Hematopoietic multipotent progenitor cell treated with erythropoietin and hydrocortisone succinate and interleukin-3 and kit ligand, for 6 days (in vitro differentiated cells): Measurements from ENCODE around the gene GNRH2.
"Not testable (repeated sequence)": the region's sequence is repeated elsewhere in the genome, so short reads cannot be mapped to it uniquely, and the experiment has no call there.

Source experiments
- DNase-seq: peaks from one replicate; pipeline ENCODE4 v3.0.0-alpha.2; 2015

GNRH2 gene

GRCh38 chr20:3043322-3043721 is at the start of gene GNRH2:
GNRH2 (plus strand) TSS chr20:3043622; CDS start chr20:3044415, 793 bp downstream.
- no peak for DNase-seq

- DNase-seq, result no peak
Measured at GRCh38 chr20:2995796-2996195, 47.6 kb upstream of the GNRH2 start.

GRCh38 chr20:2998728-2999127 is 44.7 kb upstream of the GNRH2 start:
- no peak for DNase-seq

GRCh38 chr20:3000852-3001523 is 42.4 kb upstream of the GNRH2 start:
- DNase-seq, result peak; percentile 92

GRCh38 chr20:3003416-3003815 is 40.0 kb upstream of the GNRH2 start:
- DNase-seq, result no peak

GRCh38 chr20:3010985-3011723 is 32.3 kb upstream of the GNRH2 start:
- DNase-seq, result no peak

GRCh38 chr20:3011752-3012151 is 31.7 kb upstream of the GNRH2 start:
- DNase-seq, result no peak

- no peak for DNase-seq
Measured at GRCh38 chr20:3013771-3014170, 29.7 kb upstream of the GNRH2 start.

GRCh38 chr20:3014179-3014578 is 29.2 kb upstream of the GNRH2 start:
- no peak for DNase-seq

- DNase-seq, result no peak
Measured at GRCh38 chr20:3014662-3015061, 28.8 kb upstream of the GNRH2 start.

- not testable (repeated sequence) for DNase-seq
Measured at GRCh38 chr20:3015302-3015701, 28.1 kb upstream of the GNRH2 start.

- DNase-seq, result no peak
Measured at GRCh38 chr20:3021327-3021726, 22.1 kb upstream of the GNRH2 start.

GRCh38 chr20:3021777-3022176 is 21.6 kb upstream of the GNRH2 start:
- DNase-seq, result no peak

- DNase-seq, result not testable (repeated sequence)
Measured at GRCh38 chr20:3022559-3023490, 20.6 kb upstream of the GNRH2 start.

GRCh38 chr20:3027987-3028386 is 15.4 kb upstream of the GNRH2 start:
- DNase-seq, result no peak

- no peak for DNase-seq
Measured at GRCh38 chr20:3031524-3032147, 11.8 kb upstream of the GNRH2 start.

GRCh38 chr20:3032624-3033023 is 10.8 kb upstream of the GNRH2 start:
- no peak for DNase-seq

- no peak for DNase-seq
Measured at GRCh38 chr20:3037654-3038053, 5.8 kb upstream of the GNRH2 start.

- no peak for DNase-seq
Measured at GRCh38 chr20:3038454-3038853, 5.0 kb upstream of the GNRH2 start.

- DNase-seq, result no peak
Measured at GRCh38 chr20:3039426-3039825, 4.0 kb upstream of the GNRH2 start.

GRCh38 chr20:3040086-3040485 is 3.3 kb upstream of the GNRH2 start:
- DNase-seq, result no peak

GRCh38 chr20:3041854-3042409 is 1.5 kb upstream of the GNRH2 start:
- no peak for DNase-seq

- DNase-seq, result no peak
Measured at GRCh38 chr20:3042625-3043024, 797 bp upstream of the GNRH2 start.
